ENCODE results near the gene VSIR. TPM values are rescaled to one million over a fixed set of nuclear protein-coding genes. Genes with fewer than 3 reads are reported as not detected.

Gene VSIR
- total RNA-seq, 1 donor from 2014 or later = 2.9 TPM

GRCh38 chr10:71777213-71777985 is 4.1 kb upstream of the VSIR start:
- no peaks in the 10 kb centered on the region for H3K79me2 ChIP-seq (ENCODE audit: insufficient read depth, low read length)
- peaks cover 1% of the 10 kb centered on the region for H3K36me3 Mint-ChIP-seq (ENCODE audit: low read depth, unreplicated experiment)
- H2AFZ ChIP-seq (ENCODE audit: low read depth, low read length) = no peak overlapping the region
- H3K4me2 ChIP-seq (ENCODE audit: low read length) = no peak overlapping the region
- no peaks in the 10 kb centered on the region for H4K20me1 ChIP-seq (ENCODE audit: insufficient read depth, low read length)
- H3K4me1 ChIP-seq (ENCODE audit: insufficient read depth, low read length) = peaks cover 15% of the 10 kb centered on the region
- peaks cover 3% of the 10 kb centered on the region for H3K9me3 Mint-ChIP-seq (ENCODE audit: unreplicated experiment)
- H3K36me3 ChIP-seq (ENCODE audit: insufficient read depth, low read length) = no peaks in the 10 kb centered on the region
- no peak overlapping the region for H3K4me3 ChIP-seq (ENCODE audit: insufficient read depth, low read depth, low read length)
- H3K27me3 ChIP-seq (ENCODE audit: insufficient read depth, low read length) = peaks cover 2% of the 10 kb centered on the region
- no peaks in the 10 kb centered on the region for H3K9me3 ChIP-seq (ENCODE audit: insufficient read depth, low read depth, low read length)
- FAIRE-seq (no peak), DNase-seq (ENCODE audit: low read depth) (no peak)
- no peak overlapping the region for H3K27ac Mint-ChIP-seq (ENCODE audit: unreplicated experiment)
- no peak overlapping the region for H3K4me3 Mint-ChIP-seq (ENCODE audit: unreplicated experiment)
- no peak overlapping the region for H3K27ac ChIP-seq (ENCODE audit: low read depth, low read length)
- no peak overlapping the region for H3K9ac ChIP-seq (ENCODE audit: low read length)
- H3K27me3 Mint-ChIP-seq (ENCODE audit: low read depth, unreplicated experiment) = peaks cover 61% of the 10 kb centered on the region
- H3K4me1 Mint-ChIP-seq (ENCODE audit: low read depth, unreplicated experiment) = peaks cover 4% of the 10 kb centered on the region
- no peak for TF ChIP-seq EZH2 (IDR thresholded peaks at IDR 0.05; ENCODE audit: insufficient read depth, low read length)

- H3K27ac ChIP-seq (ENCODE audit: low read depth, low read length) = no peak overlapping the region
- TF ChIP-seq EZH2 (IDR thresholded peaks at IDR 0.05; ENCODE audit: insufficient read depth, low read length) (no peak), CTCF (IDR thresholded peaks at IDR 0.05; ENCODE audit: insufficient read depth, low read depth, low read length) (no peak)
- Mint-ChIP-seq H3K27ac (ENCODE audit: unreplicated experiment) (no peak overlapping the region), H3K36me3 (ENCODE audit: low read depth, unreplicated experiment) (peaks cover 1% of the 10 kb centered on the region), H3K4me3 (ENCODE audit: unreplicated experiment) (no peak overlapping the region), H3K4me1 (ENCODE audit: low read depth, unreplicated experiment) (peaks cover 4% of the 10 kb centered on the region), H3K9me3 (ENCODE audit: unreplicated experiment) (peaks cover 3% of the 10 kb centered on the region), H3K27me3 (ENCODE audit: low read depth, unreplicated experiment) (peaks cover 61% of the 10 kb centered on the region)
- no peak overlapping the region for H3K9ac ChIP-seq (ENCODE audit: low read length)
- H3K4me1 ChIP-seq (ENCODE audit: insufficient read depth, low read length) = peaks cover 20% of the 10 kb centered on the region
- H3K9me3 ChIP-seq (ENCODE audit: insufficient read depth, low read depth, low read length) = no peaks in the 10 kb centered on the region
- no peak overlapping the region for H3K4me3 ChIP-seq (ENCODE audit: insufficient read depth, low read depth, low read length)
- H3K79me2 ChIP-seq (ENCODE audit: insufficient read depth, low read length) = no peaks in the 10 kb centered on the region
- no peaks in the 10 kb centered on the region for H3K36me3 ChIP-seq (ENCODE audit: insufficient read depth, low read length)
- H2AFZ ChIP-seq (ENCODE audit: low read depth, low read length) = no peak overlapping the region
- no peaks in the 10 kb centered on the region for H4K20me1 ChIP-seq (ENCODE audit: insufficient read depth, low read length)
- DNase-seq (ENCODE audit: low read depth) (no peak), FAIRE-seq (no peak)
- no peaks in the 10 kb centered on the region for H3K27me3 ChIP-seq (ENCODE audit: insufficient read depth, low read length)
- no peak overlapping the region for H3K4me2 ChIP-seq (ENCODE audit: low read length)
Observed at GRCh38 chr10:71776481-71776925, 3.2 kb upstream of the VSIR start.

- Histone ChIP-seq H4K20me1 (ENCODE audit: insufficient read depth, low read length) (no peaks in the 10 kb centered on the region), H3K4me3 (ENCODE audit: insufficient read depth, low read depth, low read length) (no peak overlapping the region), H3K27ac (ENCODE audit: low read depth, low read length) (no peak overlapping the region), H3K9ac (ENCODE audit: low read length) (no peak overlapping the region), H3K4me1 (ENCODE audit: insufficient read depth, low read length) (peaks cover 20% of the 10 kb centered on the region), H3K9me3 (ENCODE audit: insufficient read depth, low read depth, low read length) (no peaks in the 10 kb centered on the region), H3K79me2 (ENCODE audit: insufficient read depth, low read length) (no peaks in the 10 kb centered on the region), H3K27me3 (ENCODE audit: insufficient read depth, low read length) (no peaks in the 10 kb centered on the region), H3K36me3 (ENCODE audit: insufficient read depth, low read length) (no peaks in the 10 kb centered on the region), H3K4me2 (ENCODE audit: low read length) (no peak overlapping the region), H2AFZ (ENCODE audit: low read depth, low read length) (no peak overlapping the region)
- DNase-seq (ENCODE audit: low read depth) (no peak), FAIRE-seq (no peak)
- peaks cover 3% of the 10 kb centered on the region for H3K9me3 Mint-ChIP-seq (ENCODE audit: unreplicated experiment)
- peaks cover 6% of the 10 kb centered on the region for H3K4me1 Mint-ChIP-seq (ENCODE audit: low read depth, unreplicated experiment)
- peaks cover 1% of the 10 kb centered on the region for H3K36me3 Mint-ChIP-seq (ENCODE audit: low read depth, unreplicated experiment)
- no peak overlapping the region for H3K4me3 Mint-ChIP-seq (ENCODE audit: unreplicated experiment)
- TF ChIP-seq CTCF (IDR thresholded peaks at IDR 0.05; ENCODE audit: insufficient read depth, low read depth, low read length) (no peak), EZH2 (IDR thresholded peaks at IDR 0.05; ENCODE audit: insufficient read depth, low read length) (no peak)
- no peak overlapping the region for H3K27ac Mint-ChIP-seq (ENCODE audit: unreplicated experiment)
- H3K27me3 Mint-ChIP-seq (ENCODE audit: low read depth, unreplicated experiment) = peaks cover 51% of the 10 kb centered on the region
Observed at GRCh38 chr10:71774916-71775702, 1.8 kb upstream of the VSIR start.

All from astrocyte (in vitro differentiated cells and primary cell).